Mesenchymal stem cell (in vitro differentiated cells and primary cell): Measurements from ENCODE around the gene TMEM151A.
A peak's percentile ranks its signal among the peaks of the same experiment; 100 is the strongest.

Source experiments
- DNase-seq: peaks from one replicate; pipeline ENCODE4 v3.0.0-alpha.2; 2013
- H2AFZ ChIP-seq: one replicate; pipeline ENCODE4 v1.6.1; 2013; ENCODE audit warnings: low read depth, mild to moderate bottlenecking, control low read depth, inconsistent platforms, low read length, moderate library complexity
- H2AK5ac ChIP-seq: 2 replicates; pipeline ENCODE4 v1.6.1; 2013; ENCODE audit warnings: low read length, moderate library complexity, mild to moderate bottlenecking, inconsistent platforms; ENCODE audit not compliant: severe bottlenecking
- H2BK120ac ChIP-seq: one replicate; pipeline ENCODE4 v1.6.1; 2013; ENCODE audit warnings: low read depth, mild to moderate bottlenecking, inconsistent platforms, low read length, moderate library complexity
- H2BK12ac ChIP-seq, 2 experiments: one replicate each; pipeline ENCODE4 v1.6.1; 2013; ENCODE audit warnings: inconsistent platforms in 2 of 2, low read length in 2 of 2, mild to moderate bottlenecking in 2 of 2, moderate library complexity in 2 of 2, control low read depth in 1 of 2
- H2BK15ac ChIP-seq: one replicate; pipeline ENCODE4 v1.6.1; 2013; ENCODE audit warnings: mild to moderate bottlenecking, low read depth, inconsistent platforms; ENCODE audit not compliant: poor library complexity, severe bottlenecking
- H2BK5ac ChIP-seq: 2 replicates; pipeline ENCODE4 v1.6.1; 2013; ENCODE audit warnings: low read depth, mild to moderate bottlenecking, low read length, control low read depth, inconsistent platforms; ENCODE audit not compliant: poor library complexity, severe bottlenecking
- H3K14ac ChIP-seq, 2 experiments: one replicate each; pipeline ENCODE4 v1.6.1; 2013; ENCODE audit warnings: inconsistent platforms in 2 of 2, low read length in 2 of 2, control low read depth in 1 of 2, mild to moderate bottlenecking in 1 of 2, moderate library complexity in 1 of 2
- H3K18ac ChIP-seq, 2 experiments: one replicate each; pipeline ENCODE4 v1.6.1; 2013; ENCODE audit warnings: inconsistent platforms in 2 of 2, low read length in 2 of 2, control low read depth in 1 of 2, low read depth in 1 of 2, mild to moderate bottlenecking in 1 of 2
- H3K23ac ChIP-seq, 2 experiments: one replicate each; pipeline ENCODE4 v1.6.1; 2013; ENCODE audit warnings: inconsistent platforms in 2 of 2, low read length in 2 of 2, mild to moderate bottlenecking in 2 of 2, moderate library complexity in 2 of 2, control low read depth in 1 of 2
- H3K27ac ChIP-seq: 2 replicates; pipeline ENCODE4 v1.5.1; 2013; ENCODE audit warnings: mild to moderate bottlenecking, moderate library complexity, low read length, control low read depth, inconsistent platforms; ENCODE audit not compliant: poor library complexity, severe bottlenecking
- H3K27me3 ChIP-seq, 2 experiments: 2 replicates each; pipeline versions ENCODE4 v1.6.1 to v1.7.0; 2013; ENCODE audit warnings: low read length in 2 of 2, mild to moderate bottlenecking in 2 of 2, moderate library complexity in 2 of 2, control low read depth in 1 of 2, inconsistent platforms in 1 of 2; ENCODE audit not compliant: control insufficient read depth in 1 of 2, insufficient read depth in 1 of 2
- H3K36me3 ChIP-seq, 2 experiments: 2 replicates each; pipeline versions ENCODE4 v1.6.1 to v1.7.0; 2013; ENCODE audit warnings: low read length in 2 of 2, control low read depth in 1 of 2, inconsistent platforms in 1 of 2, low read depth in 1 of 2, mild to moderate bottlenecking in 1 of 2; ENCODE audit not compliant: insufficient read depth in 2 of 2, control insufficient read depth in 1 of 2
- H3K4ac ChIP-seq, 2 experiments: one replicate each; pipeline ENCODE4 v1.6.1; 2013; ENCODE audit warnings: inconsistent platforms in 2 of 2, low read length in 2 of 2, mild to moderate bottlenecking in 2 of 2, moderate library complexity in 2 of 2, control low read depth in 1 of 2, low read depth in 1 of 2
- H3K4me1 ChIP-seq: 2 replicates; pipeline ENCODE4 v1.6.1; 2013; ENCODE audit warnings: low read depth, low read length, control low read depth; ENCODE audit not compliant: control insufficient read depth, insufficient read depth
- H3K4me2 ChIP-seq: 2 replicates; pipeline ENCODE4 v1.6.1; 2013; ENCODE audit warnings: low read length, mild to moderate bottlenecking, inconsistent platforms; ENCODE audit not compliant: poor library complexity, severe bottlenecking
- H3K4me3 ChIP-seq, 2 experiments: 2 replicates each; pipeline versions ENCODE4 v1.5.1 to v1.7.0; 2013; ENCODE audit warnings: low read length in 2 of 2, mild to moderate bottlenecking in 2 of 2, control low read depth in 1 of 2, low read depth in 1 of 2; ENCODE audit not compliant: insufficient read depth in 1 of 2
- H3K79me1 ChIP-seq: replicated peaks from 2 replicates; pipeline ENCODE4 v1.6.1; 2013; ENCODE audit warnings: mild to moderate bottlenecking, control low read depth, low read length, inconsistent platforms; ENCODE audit not compliant: poor library complexity, severe bottlenecking
- H3K9ac ChIP-seq: 2 replicates; pipeline ENCODE4 v1.7.0; 2013; ENCODE audit warnings: mild to moderate bottlenecking, low read length, moderate library complexity
- H3K9me3 ChIP-seq: 2 replicates; pipeline ENCODE4 v1.7.0; 2013; ENCODE audit warnings: mild to moderate bottlenecking, low read length; ENCODE audit not compliant: control insufficient read depth
- H4K8ac ChIP-seq: one replicate; pipeline ENCODE4 v1.6.1; 2013; ENCODE audit warnings: inconsistent platforms, mild to moderate bottlenecking, low read length, moderate library complexity
- H4K91ac ChIP-seq: one replicate; pipeline ENCODE4 v1.6.1; 2013; ENCODE audit warnings: mild to moderate bottlenecking, low read length, inconsistent platforms
- WGBS: methylation state at CpG from one replicate; pipeline ENCODE4 v1.1.7; 2013; ENCODE audit warnings: mixed read lengths; 5-methylcytosine and 5-hydroxymethylcytosine counted together

TMEM151A gene

GRCh38 chr11:66285250-66285947 lies 6.3 kb upstream of the TMEM151A start:
- DNase-seq = no peak

GRCh38 chr11:66286699-66287098 lies 5.0 kb upstream of the TMEM151A start:
- H3K4me2 ChIP-seq = no peak overlapping the region
- no peak overlapping the region for H3K4ac ChIP-seq
- 94% methylated on average over 5 of the region's 5 CpGs for WGBS
- no peak overlapping the region for H2AFZ ChIP-seq
- no peak overlapping the region for H2BK120ac ChIP-seq
- no peak overlapping the region for H3K14ac ChIP-seq
- no peaks in the 10 kb centered on the region for H3K9me3 ChIP-seq
- H3K27ac ChIP-seq = no peak overlapping the region
- H3K9ac ChIP-seq = no peak overlapping the region
- H2BK5ac ChIP-seq = no peak overlapping the region
- H3K79me1 ChIP-seq = peaks cover 28% of the 10 kb centered on the region
- H2AK5ac ChIP-seq = no peak overlapping the region
- peaks cover 36 to 51% of the 10 kb centered on the region in 2 experiments for H3K36me3 ChIP-seq
- no peak overlapping the region for H2BK15ac ChIP-seq
- H3K23ac ChIP-seq = no peak overlapping the region
- H3K4me3 ChIP-seq = no peak overlapping the region
- H4K91ac ChIP-seq = peak overlapping the region; percentile 65
- DNase-seq = no peak
- peak overlapping the region; percentile 59 for H4K8ac ChIP-seq
- no peak overlapping the region for H3K18ac ChIP-seq
- H3K27me3 ChIP-seq = peaks cover 11% of the 10 kb centered on the region in 2 experiments
- H3K4me1 ChIP-seq = peaks cover 46% of the 10 kb centered on the region
- H2BK12ac ChIP-seq = no peak overlapping the region

More at GRCh38 chr11:66285250-66285947, 6.3 kb upstream of the TMEM151A start:
- Histone ChIP-seq H2BK12ac (no peak overlapping the region), H4K91ac (no peak overlapping the region), H3K4me1 (peaks cover 46% of the 10 kb centered on the region), H3K79me1 (peaks cover 28% of the 10 kb centered on the region), H2AFZ (no peak overlapping the region), H3K4me3 (no peak overlapping the region), H3K4me2 (no peak overlapping the region), H2BK15ac (no peak overlapping the region), H3K9ac (no peak overlapping the region), H3K36me3 (peaks cover 36 to 51% of the 10 kb centered on the region in 2 experiments), H3K14ac (no peak overlapping the region), H3K27ac (no peak overlapping the region), H3K9me3 (no peaks in the 10 kb centered on the region), H2BK120ac (no peak overlapping the region), H3K23ac (no peak overlapping the region), H4K8ac (no peak overlapping the region), H2BK5ac (no peak overlapping the region), H2AK5ac (no peak overlapping the region), H3K27me3 (peaks cover 0 to under 1% of the 10 kb centered on the region in 2 experiments), H3K18ac (no peak overlapping the region), H3K4ac (no peak overlapping the region)
- 94% methylated on average over 13 of the region's 13 CpGs for WGBS

GRCh38 chr11:66287211-66287888 lies 4.3 kb upstream of the TMEM151A start:
- no peak overlapping the region for H3K27ac ChIP-seq
- no peak overlapping the region for H3K4ac ChIP-seq
- peak overlapping the region; percentile 90 for H3K4me2 ChIP-seq
- H3K9me3 ChIP-seq = no peaks in the 10 kb centered on the region
- H2AK5ac ChIP-seq = peak overlapping the region; percentile 27
- H2BK15ac ChIP-seq = no peak overlapping the region
- peak overlapping the region in 1 of 2 experiments; percentile 92 for H3K4me3 ChIP-seq
- peak overlapping the region in 1 of 2 experiments; percentile 21 for H2BK12ac ChIP-seq
- no peak for DNase-seq
- H3K14ac ChIP-seq = no peak overlapping the region
- H3K9ac ChIP-seq = peak overlapping the region; percentile 99
- no peak overlapping the region for H4K91ac ChIP-seq
- peaks cover 36 to 51% of the 10 kb centered on the region in 2 experiments for H3K36me3 ChIP-seq
- H3K4me1 ChIP-seq = peaks cover 46% of the 10 kb centered on the region
- no peak overlapping the region for H2BK5ac ChIP-seq
- no peak overlapping the region for H2AFZ ChIP-seq
- peak overlapping the region; percentile 45 for H4K8ac ChIP-seq
- H3K79me1 ChIP-seq = peaks cover 28% of the 10 kb centered on the region
- no peak overlapping the region for H2BK120ac ChIP-seq
- H3K18ac ChIP-seq = no peak overlapping the region
- peaks cover 12 to 16% of the 10 kb centered on the region in 2 experiments for H3K27me3 ChIP-seq
- H3K23ac ChIP-seq = peak overlapping the region in 1 of 2 experiments; percentile 87
- 90% methylated on average over 7 of the region's 10 CpGs for WGBS
